Hepatocyte (in vitro differentiated cells): ENCODE results near the gene ACSL5. TPM values are rescaled to one million over a fixed set of nuclear protein-coding genes. Genes with fewer than 3 reads are reported as not detected.

Experiments used
- DNase-seq: peaks from one replicate; pipeline ENCODE4 v3.0.0-alpha.2; 2016; ENCODE audit warnings: low spot score
- H2AFZ ChIP-seq: fragments of 200-600 bp; sonication (generic); 2 replicates; pipeline ENCODE4 v1.6.0; 2016; ENCODE audit warnings: antibody characterized with exemption, mild to moderate bottlenecking
- H3K27ac ChIP-seq: fragments of 200-600 bp; sonication (generic); 2 replicates; pipeline ENCODE4 v1.5.1; 2016; ENCODE audit warnings: mild to moderate bottlenecking
- H3K27me3 ChIP-seq: fragments of 200-600 bp; sonication (generic); 2 replicates; pipeline ENCODE4 v1.6.1; 2016
- H3K36me3 ChIP-seq: fragments of 200-600 bp; sonication (generic); replicated peaks from 2 replicates; pipeline ENCODE4 v1.5.1; 2016; ENCODE audit warnings: low read depth; ENCODE audit not compliant: insufficient read depth
- H3K4me1 ChIP-seq: fragments of 200-600 bp; sonication (generic); 2 replicates; pipeline ENCODE4 v1.5.1; 2016; ENCODE audit warnings: mild to moderate bottlenecking, moderate library complexity; ENCODE audit not compliant: insufficient read depth
- H3K4me2 ChIP-seq: fragments of 200-600 bp; sonication (generic); 2 replicates; pipeline ENCODE4 v1.6.0; 2016
- H3K4me3 ChIP-seq: fragments of 200-600 bp; sonication (generic); 2 replicates; pipeline ENCODE4 v1.5.1; 2016; ENCODE audit warnings: mild to moderate bottlenecking
- H3K79me2 ChIP-seq: fragments of 200-600 bp; sonication (generic); 2 replicates; pipeline ENCODE4 v1.6.0; 2017; ENCODE audit warnings: mild to moderate bottlenecking
- H3K9me2 ChIP-seq: fragments of 200-600 bp; sonication (generic); replicated peaks from 2 replicates; pipeline ENCODE4 v1.6.0; 2017; ENCODE audit warnings: mild to moderate bottlenecking; ENCODE audit not compliant: insufficient read depth
- H3K9me3 ChIP-seq: fragments of 200-600 bp; sonication (generic); 2 replicates; pipeline ENCODE4 v1.5.1; 2016; ENCODE audit warnings: low read depth, mild to moderate bottlenecking
- H4K20me1 ChIP-seq: fragments of 200-600 bp; sonication (generic); 2 replicates; pipeline ENCODE4 v1.6.0; 2016; ENCODE audit warnings: mild to moderate bottlenecking; ENCODE audit not compliant: insufficient read depth, poor library complexity, severe bottlenecking
- EZH2 ChIP-seq: fragments of 200-600 bp; sonication (generic); IDR thresholded peaks from 2 replicates; pipeline ENCODE4 v1.6.1; 2016; ENCODE audit warnings: antibody characterized with exemption, mild to moderate bottlenecking, borderline replicate concordance
- EZH2phosphoT487 ChIP-seq: fragments of 200-600 bp; sonication (generic); IDR thresholded peaks from one replicate; pipeline ENCODE4 v1.6.1; 2018; ENCODE audit warnings: antibody characterized with exemption, mild to moderate bottlenecking, low read depth, moderate library complexity; ENCODE audit not compliant: unreplicated experiment, severe bottlenecking
- WGBS: methylation state at CpG from one replicate; pipeline ENCODE4 v1.1.6; 2016; ENCODE audit warnings: low lambda C conversion rate; ENCODE audit errors: missing lambda C conversion rate; 5-methylcytosine and 5-hydroxymethylcytosine counted together
- polyA plus RNA-seq: library from polyadenylated mRNA; unstranded; fragments of >200 nt; fragmentation: Nextera tagmentation; extraction: Ambion mirVana; gene quantifications from 2 replicates; pipeline ENCODE4 v1.2.1, GENCODE V29; 2016
- total RNA-seq: library from RNA; depleted of rRNA; stranded (reverse); fragments of >200 nt; gene quantifications from 2 replicates; pipeline ENCODE4 v1.2.3, GENCODE V29; 2014
- TF ChIP-seq, protein P1 (sequence below): fragments of 200-600 bp; sonication (generic); IDR thresholded peaks from 2 replicates; pipeline ENCODE4 v1.5.1; 2016; ENCODE audit warnings: antibody characterized with exemption, mild to moderate bottlenecking; ENCODE audit not compliant: poor library complexity

Gene ACSL5
- total and polyA plus RNA-seq, 2 experiments from 2014 or later: 22.7 to 40.2 TPM

DNA sequence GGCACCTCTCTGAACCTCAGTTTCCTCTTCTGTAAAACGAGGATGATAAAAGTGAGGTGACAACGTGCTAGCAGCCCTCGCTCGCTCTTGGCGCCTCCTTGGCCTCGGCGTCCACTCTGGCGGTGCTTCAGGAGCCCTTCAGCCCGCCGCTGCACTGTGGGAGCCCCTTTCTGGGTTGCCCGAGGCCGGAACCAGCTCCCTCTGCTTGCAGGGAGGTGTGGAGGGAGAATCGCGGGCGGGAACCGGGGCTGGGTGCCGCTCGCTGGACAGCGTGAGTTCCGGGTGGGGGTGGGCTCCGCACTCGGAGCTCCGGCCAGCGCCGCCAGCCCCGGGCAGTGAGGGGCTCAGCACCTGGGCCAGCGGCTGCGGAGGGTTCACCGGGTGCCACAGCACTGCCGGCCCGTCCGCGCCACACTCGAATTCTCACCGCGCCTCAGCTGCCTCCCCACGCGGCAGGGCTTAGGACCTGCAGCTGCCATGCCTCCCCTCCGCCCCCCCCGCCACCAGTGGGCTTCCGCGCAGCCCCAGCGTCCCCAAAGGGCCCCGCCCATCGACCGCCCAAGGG, 24.3 kb upstream of the ACSL5 start:
- DNase-seq: no peak
- Histone ChIP-seq H3K27ac (no peak overlapping the region), H3K9me2 (no peaks in the 10 kb centered on the region), H3K36me3 (no peaks in the 10 kb centered on the region), H4K20me1 (no peaks in the 10 kb centered on the region), H3K9me3 (no peaks in the 10 kb centered on the region), H3K27me3 (no peaks in the 10 kb centered on the region), H3K79me2 (no peaks in the 10 kb centered on the region), H3K4me3 (no peak overlapping the region), H2AFZ (no peak overlapping the region), H3K4me1 (no peaks in the 10 kb centered on the region), H3K4me2 (no peak overlapping the region)
- no peak for TF ChIP-seq EZH2phosphoT487
- TF ChIP-seq, protein P1, sequence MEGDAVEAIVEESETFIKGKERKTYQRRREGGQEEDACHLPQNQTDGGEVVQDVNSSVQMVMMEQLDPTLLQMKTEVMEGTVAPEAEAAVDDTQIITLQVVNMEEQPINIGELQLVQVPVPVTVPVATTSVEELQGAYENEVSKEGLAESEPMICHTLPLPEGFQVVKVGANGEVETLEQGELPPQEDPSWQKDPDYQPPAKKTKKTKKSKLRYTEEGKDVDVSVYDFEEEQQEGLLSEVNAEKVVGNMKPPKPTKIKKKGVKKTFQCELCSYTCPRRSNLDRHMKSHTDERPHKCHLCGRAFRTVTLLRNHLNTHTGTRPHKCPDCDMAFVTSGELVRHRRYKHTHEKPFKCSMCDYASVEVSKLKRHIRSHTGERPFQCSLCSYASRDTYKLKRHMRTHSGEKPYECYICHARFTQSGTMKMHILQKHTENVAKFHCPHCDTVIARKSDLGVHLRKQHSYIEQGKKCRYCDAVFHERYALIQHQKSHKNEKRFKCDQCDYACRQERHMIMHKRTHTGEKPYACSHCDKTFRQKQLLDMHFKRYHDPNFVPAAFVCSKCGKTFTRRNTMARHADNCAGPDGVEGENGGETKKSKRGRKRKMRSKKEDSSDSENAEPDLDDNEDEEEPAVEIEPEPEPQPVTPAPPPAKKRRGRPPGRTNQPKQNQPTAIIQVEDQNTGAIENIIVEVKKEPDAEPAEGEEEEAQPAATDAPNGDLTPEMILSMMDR: no peak
- no peak for TF ChIP-seq EZH2
- 95% methylated on average over 15 of the region's 46 CpGs for WGBS

DNA sequence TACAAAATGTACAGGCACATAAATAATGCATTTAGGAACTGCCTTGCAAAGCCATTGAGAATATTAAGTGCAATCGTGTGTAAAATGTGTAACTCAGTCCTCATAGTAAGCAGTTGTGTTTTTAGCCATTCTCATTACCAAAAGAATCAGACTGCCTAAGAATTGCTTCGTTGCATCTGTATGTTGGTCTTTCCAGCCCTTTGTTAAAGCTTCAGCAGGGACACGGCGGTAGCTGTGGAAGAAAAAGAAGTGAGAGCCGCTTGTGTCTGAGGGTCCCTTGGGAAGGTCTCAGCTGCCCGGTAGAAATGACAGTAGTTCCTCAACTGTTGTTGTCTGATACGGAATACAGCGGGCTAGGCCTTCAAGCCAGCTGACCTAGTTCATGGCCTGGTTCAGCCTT, 22.8 kb upstream of the ACSL5 start:
- 89% methylated on average over 8 of the region's 8 CpGs for WGBS
- no peak for TF ChIP-seq EZH2phosphoT487
- no peak for TF ChIP-seq EZH2
- TF ChIP-seq, protein P1: no peak
- no peaks in the 10 kb centered on the region for H3K9me2 ChIP-seq

DNA sequence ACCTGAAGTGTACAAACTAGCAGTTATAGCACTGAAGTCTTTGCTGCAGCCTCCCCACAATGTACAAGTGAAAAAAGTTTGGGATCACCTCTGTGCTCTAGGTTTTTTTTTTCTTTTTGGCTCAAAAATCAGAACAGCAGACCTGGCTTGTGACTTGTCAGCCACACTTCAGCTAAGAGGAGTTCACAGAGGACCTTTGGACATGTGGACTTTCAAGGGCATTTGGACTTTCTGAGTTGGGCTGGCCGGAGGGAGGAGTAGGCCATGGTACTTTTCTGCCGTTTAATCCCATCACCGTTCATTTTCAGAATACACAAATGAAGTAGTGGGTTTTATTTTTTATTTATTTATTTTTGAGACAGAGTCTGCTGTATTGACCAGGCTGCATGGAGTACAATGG, 21.9 kb upstream of the ACSL5 start:
- Histone ChIP-seq H3K9me2 (no peaks in the 10 kb centered on the region), H3K4me3 (no peak overlapping the region), H3K27ac (no peak overlapping the region), H3K79me2 (no peaks in the 10 kb centered on the region), H4K20me1 (no peaks in the 10 kb centered on the region), H3K36me3 (no peaks in the 10 kb centered on the region), H3K27me3 (no peaks in the 10 kb centered on the region), H2AFZ (no peak overlapping the region), H3K9me3 (no peaks in the 10 kb centered on the region), H3K4me1 (no peaks in the 10 kb centered on the region), H3K4me2 (no peak overlapping the region)
- DNase-seq: no peak
- 72% methylated on average over 3 of the region's 3 CpGs for WGBS
- TF ChIP-seq EZH2: no peak

More for the DNA sequence above, 22.8 kb upstream of the ACSL5 start:
- H2AFZ ChIP-seq: no peak overlapping the region
- no peaks in the 10 kb centered on the region for H3K79me2 ChIP-seq
- no peaks in the 10 kb centered on the region for H4K20me1 ChIP-seq
- no peaks in the 10 kb centered on the region for H3K36me3 ChIP-seq
- no peak overlapping the region for H3K4me2 ChIP-seq
- H3K27me3 ChIP-seq: no peaks in the 10 kb centered on the region
- DNase-seq: no peak
- H3K4me3 ChIP-seq: no peak overlapping the region
- no peaks in the 10 kb centered on the region for H3K9me3 ChIP-seq
- H3K27ac ChIP-seq: no peak overlapping the region
- no peaks in the 10 kb centered on the region for H3K4me1 ChIP-seq

DNA sequence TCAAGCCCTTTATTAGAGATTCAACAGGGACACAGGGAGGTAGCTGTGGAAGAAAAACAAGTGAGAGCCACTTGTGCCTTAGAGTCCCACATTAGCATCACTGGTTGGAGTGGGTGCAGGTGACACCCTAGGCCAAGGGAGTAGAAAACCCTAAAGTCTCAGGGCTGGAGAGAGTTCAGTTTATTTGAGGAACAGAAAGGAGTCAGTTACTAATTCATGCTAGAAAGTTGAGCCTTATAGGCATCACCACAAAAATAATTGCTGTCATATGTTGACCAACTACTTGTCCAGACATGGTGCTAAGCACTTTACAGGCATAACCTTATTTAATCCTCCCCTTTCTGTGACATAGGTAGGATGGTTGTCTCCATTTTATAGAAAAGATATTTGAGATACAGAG, 20.9 kb upstream of the ACSL5 start:
- Histone ChIP-seq H4K20me1 (no peaks in the 10 kb centered on the region), H3K27me3 (no peaks in the 10 kb centered on the region), H2AFZ (no peak overlapping the region), H3K4me2 (no peak overlapping the region), H3K36me3 (no peaks in the 10 kb centered on the region), H3K9me2 (no peaks in the 10 kb centered on the region), H3K4me3 (no peak overlapping the region), H3K79me2 (no peaks in the 10 kb centered on the region), H3K9me3 (no peaks in the 10 kb centered on the region), H3K27ac (no peak overlapping the region), H3K4me1 (no peaks in the 10 kb centered on the region)
- no peak for DNase-seq
- TF ChIP-seq, protein P1: no peak
- TF ChIP-seq EZH2phosphoT487: no peak
- no peak for TF ChIP-seq EZH2
